ENCODE measurements around the gene ZNF485.
"Not testable (repeated sequence)": the region's sequence is repeated elsewhere in the genome, so short reads cannot be mapped to it uniquely, and the experiment has no call there.

Gene ZNF485

GRCh38 chr10:43607199-43607573 lies 948 bp downstream of the ZNF485 start:
- DNase-seq = no peak

- no peak for DNase-seq
These were observed 4.4 kb downstream of the ZNF485 start for GRCh38 chr10:43610636-43611035.

GRCh38 chr10:43616697-43617370 lies 10.6 kb downstream of the ZNF485 start:
- DNase-seq = no peak

GRCh38 chr10:43619368-43619767 lies 13.1 kb downstream of the ZNF485 start:
- no peak for DNase-seq

GRCh38 chr10:43622038-43622437 lies 15.8 kb downstream of the ZNF485 start:
- DNase-seq = no peak

- DNase-seq = no peak
These were observed 17.1 kb downstream of the ZNF485 start for GRCh38 chr10:43623351-43623750.

- no peak for DNase-seq
These were observed 21.7 kb downstream of the ZNF485 start for GRCh38 chr10:43627942-43628341.

- no peak for DNase-seq
These were observed 22.7 kb downstream of the ZNF485 start for GRCh38 chr10:43628956-43629355.

- DNase-seq = not testable (repeated sequence)
These were observed 29.6 kb downstream of the ZNF485 start for GRCh38 chr10:43635816-43636215.

- DNase-seq = no peak
These were observed 34.4 kb downstream of the ZNF485 start for GRCh38 chr10:43640603-43641002.

- DNase-seq = no peak
These were observed 38.0 kb downstream of the ZNF485 start for GRCh38 chr10:43644252-43644651.

GRCh38 chr10:43645866-43646265 lies 39.6 kb downstream of the ZNF485 start:
- DNase-seq = no peak

- no peak for DNase-seq
These were observed 41.3 kb downstream of the ZNF485 start for GRCh38 chr10:43647576-43647975.

GRCh38 chr10:43648095-43648397 lies 41.8 kb downstream of the ZNF485 start:
- no peak for DNase-seq

GRCh38 chr10:43648398-43649184 lies 42.4 kb downstream of the ZNF485 start, which contains the start of gene ZNF32:
ZNF32 (minus strand) TSS chr10:43648881; CDS start chr10:43646133, 2,748 bp downstream.
- DNase-seq = peak; percentile 64

GRCh38 chr10:43649185-43649523 lies 42.9 kb downstream of the ZNF485 start:
- no peak for DNase-seq

GRCh38 chr10:43653746-43654145 lies 47.5 kb downstream of the ZNF485 start:
- DNase-seq = no peak

GRCh38 chr10:43655311-43655710 lies 49.1 kb downstream of the ZNF485 start:
- DNase-seq = no peak

GRCh38 chr10:43658227-43658626 lies 52.0 kb downstream of the ZNF485 start:
- no peak for DNase-seq

GRCh38 chr10:43665054-43665453 lies 58.8 kb downstream of the ZNF485 start:
- no peak for DNase-seq

GRCh38 chr10:43666552-43666951 lies 60.3 kb downstream of the ZNF485 start:
- no peak for DNase-seq

GRCh38 chr10:43667317-43667731 lies 61.1 kb downstream of the ZNF485 start:
- DNase-seq = no peak

Measured in effector CD8-positive, alpha-beta T cell (primary cell).